Endometrium (tissue), 2 donors: ENCODE results near the gene GHRHR.

ENCODE experiments used
- FAIRE-seq: peaks from 2 replicates; lab custom pipeline; 2012; peaks lifted over from hg19 to GRCh38; lab: Jason Lieb, UNC
- donor health status: control.
- donor health status: control.

Gene GHRHR

DNA sequence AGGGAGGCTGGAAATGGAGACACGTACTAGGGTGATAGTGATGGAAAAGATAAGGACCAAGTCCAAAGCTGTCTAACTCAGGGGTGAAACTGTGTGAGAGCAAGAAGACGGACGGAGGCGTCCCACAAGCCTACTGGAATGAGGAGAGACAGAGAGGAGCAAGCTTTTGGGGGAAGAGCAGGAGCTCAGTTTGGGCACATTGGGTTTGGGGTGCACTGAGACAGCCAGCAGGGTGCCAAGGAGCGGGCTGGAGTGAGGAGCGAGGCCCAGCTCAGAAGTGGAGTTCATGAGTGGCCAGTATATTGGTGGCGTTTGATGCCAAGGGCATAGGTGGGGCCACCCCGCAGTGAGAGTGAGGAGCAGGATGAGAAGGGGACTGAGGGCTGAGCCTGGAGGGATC is 22.6 kb downstream of the GHRHR start:
- FAIRE-seq, result no peak

- no peak for FAIRE-seq
Observed at GRCh38 chr7:30986738-30987137, 23.0 kb downstream of the GHRHR start.

DNA sequence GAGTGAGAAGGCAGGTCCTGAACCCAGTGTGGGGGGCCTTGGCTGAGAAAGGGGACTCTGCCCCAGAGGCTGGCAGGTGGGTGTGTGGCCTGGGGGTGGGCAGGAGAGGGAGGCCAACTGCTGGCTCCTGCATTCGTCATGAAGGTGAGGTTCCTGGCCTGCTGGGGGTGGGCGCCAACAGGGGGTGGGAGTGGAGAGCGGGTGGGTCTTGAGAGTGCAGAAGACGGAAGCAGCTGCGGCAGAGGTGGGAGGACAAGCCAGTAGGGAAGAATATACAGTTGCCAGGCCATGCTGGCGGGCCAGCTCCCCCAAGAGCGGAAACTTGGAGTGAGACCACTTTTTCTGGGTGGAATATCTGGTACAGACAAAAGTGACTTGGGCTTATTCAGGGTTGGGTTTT is 23.4 kb downstream of the GHRHR start:
- FAIRE-seq, result no peak

DNA sequence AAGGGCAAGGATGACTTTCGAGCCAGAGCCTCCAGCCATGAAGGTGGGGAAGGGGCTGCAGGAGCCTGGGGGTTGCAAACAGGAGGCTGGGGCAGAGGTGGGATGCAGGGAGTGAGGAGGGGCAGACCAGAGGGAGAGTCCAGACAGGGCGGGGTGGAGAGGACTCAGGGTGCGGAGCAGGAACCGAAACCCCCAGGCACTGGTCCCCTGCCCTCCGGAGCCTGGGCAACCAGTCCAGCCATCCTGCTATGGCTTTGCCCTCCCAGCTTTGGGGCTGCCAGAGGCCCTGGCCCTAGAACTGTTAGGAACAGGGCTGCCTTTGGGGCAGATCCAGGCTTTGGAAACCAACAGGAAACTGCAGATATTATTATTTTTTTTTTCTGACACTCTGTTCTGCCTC is 24.2 kb downstream of the GHRHR start:
- FAIRE-seq, result no peak

GRCh38 chr7:30988351-30989005 is 24.7 kb downstream of the GHRHR start:
- no peak for FAIRE-seq

GRCh38 chr7:30989008-30989823 is 25.5 kb downstream of the GHRHR start:
- no peak for FAIRE-seq

DNA sequence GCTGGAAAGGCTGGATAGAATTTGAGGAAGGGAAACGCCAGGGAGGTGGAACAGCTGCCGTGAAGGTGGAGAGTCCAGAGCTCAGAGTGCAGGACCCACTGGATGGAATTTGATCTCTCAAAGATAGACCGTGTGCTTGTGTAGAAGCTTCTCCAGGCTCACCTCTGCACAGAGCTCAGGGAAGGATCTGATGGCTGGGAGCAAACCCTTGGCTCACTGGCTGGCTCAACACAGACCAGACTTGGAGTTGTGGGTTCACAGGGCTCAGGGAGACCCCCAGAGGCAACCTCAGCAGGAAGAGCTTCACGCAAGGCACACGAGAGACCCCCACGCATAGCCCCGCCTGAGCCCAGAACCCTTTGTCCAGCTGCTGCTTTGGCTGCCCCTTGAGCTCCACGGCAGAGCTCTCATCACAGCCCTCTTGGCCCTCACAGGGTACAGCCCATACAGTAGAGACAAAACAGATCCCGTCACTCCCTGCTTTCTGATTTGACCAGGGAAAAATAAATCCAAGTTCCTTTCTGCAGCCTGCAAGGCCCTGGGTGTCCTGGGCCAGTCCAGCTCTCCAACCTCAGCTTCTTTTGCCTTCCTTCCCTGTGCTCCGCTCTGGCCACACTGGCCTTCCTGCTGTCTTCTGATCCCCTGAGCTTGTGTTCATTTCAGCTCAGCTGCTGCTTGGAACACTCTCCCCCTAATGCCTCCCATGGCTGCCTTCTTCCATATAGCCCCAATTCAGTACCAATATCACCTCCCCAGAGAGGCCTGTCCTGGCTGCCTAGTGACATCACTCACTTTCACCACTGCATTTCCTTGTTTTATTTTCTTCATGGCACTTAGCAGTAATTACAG is 26.3 kb downstream of the GHRHR start:
- FAIRE-seq, result no peak

DNA sequence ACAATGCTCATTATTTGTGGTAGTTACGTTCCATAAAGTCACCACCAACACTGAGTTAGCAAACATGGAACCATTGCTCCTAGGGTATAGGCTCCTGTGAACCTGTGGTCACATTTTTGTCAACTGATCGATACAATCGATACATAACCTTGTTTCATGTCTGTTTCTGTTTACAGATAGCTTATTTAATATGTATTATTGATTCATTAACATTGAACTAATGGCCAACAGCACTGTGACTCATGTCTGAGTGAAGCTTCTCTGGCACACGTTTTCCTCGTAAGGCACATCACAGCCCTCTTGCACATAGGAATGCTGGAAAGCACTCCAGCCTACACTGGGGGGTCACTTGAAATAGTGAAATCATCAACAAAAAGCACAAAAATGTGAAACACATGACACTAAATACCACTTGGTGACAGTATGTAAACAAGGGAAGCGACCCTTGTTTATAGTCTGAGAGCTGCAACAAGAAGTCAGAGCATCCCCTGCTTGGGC is 27.0 kb downstream of the GHRHR start:
- FAIRE-seq, result no peak

DNA sequence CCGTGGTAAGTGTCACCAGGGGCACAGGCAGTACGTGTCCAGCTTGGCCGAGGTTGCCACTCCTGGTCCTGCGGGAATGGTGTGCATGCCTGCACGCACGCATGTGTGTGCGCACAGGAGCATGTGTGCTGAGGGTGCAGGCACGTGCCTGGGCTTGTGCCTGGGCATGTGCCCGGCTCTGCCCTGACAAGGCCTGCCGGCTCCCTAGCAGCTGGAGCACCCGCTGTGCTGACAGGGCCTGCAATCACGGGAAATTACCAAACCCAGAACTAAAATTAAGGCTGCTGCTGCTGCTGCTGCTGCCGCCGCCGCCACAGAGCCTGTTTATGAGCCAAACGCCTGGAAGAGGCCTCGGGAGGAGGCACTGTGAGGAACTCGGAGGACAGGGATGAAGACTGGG is 28.7 kb downstream of the GHRHR start:
- no peak for FAIRE-seq

- no peak for FAIRE-seq
Observed at GRCh38 chr7:30994206-30995100, 30.7 kb downstream of the GHRHR start.

- no peak for FAIRE-seq
Observed at GRCh38 chr7:30995536-30995935, 31.8 kb downstream of the GHRHR start.

- no peak for FAIRE-seq
Observed at GRCh38 chr7:30996256-30996655, 32.5 kb downstream of the GHRHR start.

- no peak for FAIRE-seq
Observed at GRCh38 chr7:30996883-30997282, 33.1 kb downstream of the GHRHR start.

GRCh38 chr7:30997316-30997715 is 33.6 kb downstream of the GHRHR start:
- no peak for FAIRE-seq

DNA sequence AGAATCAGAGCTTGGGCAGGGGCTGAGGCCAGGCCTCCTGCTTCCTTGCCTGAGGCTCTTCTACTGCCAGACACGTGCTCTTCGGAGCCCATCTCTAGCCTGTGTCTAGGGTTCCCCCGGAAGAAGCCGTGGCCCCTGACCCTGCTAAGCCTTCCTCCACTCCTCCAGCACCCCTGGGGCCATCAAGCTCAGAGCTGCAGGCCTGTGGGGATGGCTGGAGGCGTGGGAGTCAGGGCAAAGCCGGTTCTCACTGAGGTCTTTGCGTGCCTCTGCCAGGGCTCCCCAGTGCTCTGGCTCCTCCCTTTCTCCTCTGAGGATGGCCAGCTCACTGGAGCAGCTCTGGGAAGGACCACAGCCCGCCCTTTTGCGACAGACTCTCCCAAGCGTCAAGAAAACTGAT is 34.4 kb downstream of the GHRHR start:
- FAIRE-seq, result no peak

DNA sequence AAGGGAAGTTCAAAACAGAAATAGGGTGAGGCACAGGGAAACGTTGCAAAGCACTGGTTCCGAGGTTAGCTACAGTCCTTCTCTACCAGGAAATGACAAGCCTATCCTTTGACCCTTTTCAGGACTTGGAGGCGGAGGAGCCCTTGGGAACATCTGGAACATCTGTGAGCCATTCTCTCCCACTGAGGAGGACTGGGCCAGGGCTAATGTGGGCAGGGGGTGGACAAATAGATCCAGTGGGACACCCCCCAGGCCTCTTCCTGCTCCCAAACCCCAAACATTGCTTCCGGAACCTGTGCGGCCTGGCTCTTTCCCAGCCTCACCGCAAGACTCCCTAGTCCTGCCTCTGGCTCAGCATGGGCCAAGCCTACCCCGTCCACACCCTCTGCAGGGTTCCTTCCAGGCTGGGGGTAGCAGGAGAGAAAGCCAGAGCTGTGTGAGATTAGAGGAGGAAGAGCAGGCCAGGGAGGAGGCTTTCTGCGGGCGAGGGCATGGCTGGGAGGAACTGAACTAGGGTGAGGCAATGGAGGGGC is 36.5 kb downstream of the GHRHR start:
- FAIRE-seq, result no peak

- no peak for FAIRE-seq
Observed at GRCh38 chr7:31000779-31001178, 37.0 kb downstream of the GHRHR start.

DNA sequence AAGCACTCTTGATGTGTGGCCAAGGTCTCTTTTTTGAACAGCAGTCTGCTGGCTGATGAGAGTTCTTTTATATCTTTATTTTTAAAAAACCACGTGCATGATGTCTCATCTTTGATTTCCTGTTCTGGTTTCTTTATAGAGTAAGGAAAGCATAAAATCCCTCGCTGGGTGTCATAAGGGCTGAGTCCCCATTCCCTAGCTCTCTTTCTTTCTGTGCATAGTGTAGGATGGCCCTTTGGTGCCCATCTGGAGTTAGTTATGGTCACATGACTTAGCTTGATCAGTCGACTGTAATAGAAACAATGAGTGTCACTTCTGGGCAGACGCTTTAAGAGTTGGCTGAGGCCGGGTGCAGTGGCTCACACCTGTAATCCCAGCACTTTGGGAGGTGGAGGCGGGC is 38.5 kb downstream of the GHRHR start:
- no peak for FAIRE-seq

DNA sequence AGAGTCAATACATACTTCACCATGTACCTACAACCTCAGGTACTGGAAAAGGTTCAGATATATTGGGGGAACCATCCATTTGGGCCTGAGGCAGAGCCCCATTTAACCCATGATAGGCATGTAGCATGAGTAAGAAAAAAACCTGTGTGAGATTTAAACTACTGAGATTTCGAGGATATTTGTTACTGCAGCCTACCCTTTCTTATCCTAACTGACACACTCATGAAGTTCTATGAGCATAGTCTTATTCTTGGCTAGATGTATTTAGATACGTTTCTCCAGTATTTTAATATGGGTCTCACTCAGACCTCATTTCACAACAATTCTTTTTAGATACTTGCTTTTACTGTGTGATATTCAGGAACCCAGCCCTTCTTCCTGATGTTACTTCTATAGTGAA is 39.3 kb downstream of the GHRHR start:
- no peak for FAIRE-seq

DNA sequence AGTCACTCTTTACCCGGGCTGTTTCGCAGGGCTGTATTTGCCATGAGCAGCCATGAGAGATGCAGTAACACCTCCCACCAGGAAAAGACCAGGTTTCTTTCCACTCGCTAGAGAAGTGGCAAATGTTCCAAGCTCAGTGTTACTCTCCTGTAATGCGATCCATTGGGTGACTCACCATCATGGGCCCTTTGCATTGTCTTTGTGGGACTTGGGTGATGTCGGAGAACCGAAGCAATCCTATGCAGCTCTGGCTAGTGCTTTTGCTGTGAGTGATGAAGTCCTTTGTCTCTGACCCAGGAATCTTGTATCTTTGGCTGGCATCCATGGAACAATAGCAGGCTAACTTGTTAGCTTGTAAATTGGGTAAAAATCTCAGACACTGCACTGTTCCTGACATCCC is 40.0 kb downstream of the GHRHR start:
- FAIRE-seq, result no peak

DNA sequence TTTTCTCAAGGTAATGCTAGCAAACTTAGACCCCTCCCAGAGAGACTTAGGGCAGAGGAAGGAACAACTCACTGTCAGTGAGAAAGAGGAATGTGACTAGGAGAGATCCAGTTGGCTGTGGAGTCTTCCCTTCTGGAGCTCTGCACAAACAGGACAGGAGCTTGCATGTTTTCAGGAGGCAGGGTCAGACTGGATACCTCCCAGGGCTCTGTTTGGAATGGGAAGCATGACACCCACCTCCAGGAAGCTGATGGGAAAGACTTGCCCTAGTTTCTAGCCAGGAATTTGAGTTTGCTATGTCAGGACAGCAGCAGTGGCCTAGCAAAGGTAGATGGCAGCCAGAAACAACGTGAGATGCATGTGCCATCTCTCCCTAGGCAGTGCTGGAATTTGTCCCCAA is 40.6 kb downstream of the GHRHR start:
- FAIRE-seq, result no peak
